ENCODE results near the gene SH3TC1. TPM values are rescaled to one million over a fixed set of nuclear protein-coding genes. Genes with fewer than 3 reads are reported as not detected.

Gene SH3TC1
- 2.4 and 10.3 TPM in 2 replicates for total RNA-seq

GRCh38 chr4:8198906-8199593 is at the start of gene SH3TC1:
SH3TC1 (plus strand) TSS chr4:8199290; CDS start chr4:8205195, 5,905 bp downstream.

DNA sequence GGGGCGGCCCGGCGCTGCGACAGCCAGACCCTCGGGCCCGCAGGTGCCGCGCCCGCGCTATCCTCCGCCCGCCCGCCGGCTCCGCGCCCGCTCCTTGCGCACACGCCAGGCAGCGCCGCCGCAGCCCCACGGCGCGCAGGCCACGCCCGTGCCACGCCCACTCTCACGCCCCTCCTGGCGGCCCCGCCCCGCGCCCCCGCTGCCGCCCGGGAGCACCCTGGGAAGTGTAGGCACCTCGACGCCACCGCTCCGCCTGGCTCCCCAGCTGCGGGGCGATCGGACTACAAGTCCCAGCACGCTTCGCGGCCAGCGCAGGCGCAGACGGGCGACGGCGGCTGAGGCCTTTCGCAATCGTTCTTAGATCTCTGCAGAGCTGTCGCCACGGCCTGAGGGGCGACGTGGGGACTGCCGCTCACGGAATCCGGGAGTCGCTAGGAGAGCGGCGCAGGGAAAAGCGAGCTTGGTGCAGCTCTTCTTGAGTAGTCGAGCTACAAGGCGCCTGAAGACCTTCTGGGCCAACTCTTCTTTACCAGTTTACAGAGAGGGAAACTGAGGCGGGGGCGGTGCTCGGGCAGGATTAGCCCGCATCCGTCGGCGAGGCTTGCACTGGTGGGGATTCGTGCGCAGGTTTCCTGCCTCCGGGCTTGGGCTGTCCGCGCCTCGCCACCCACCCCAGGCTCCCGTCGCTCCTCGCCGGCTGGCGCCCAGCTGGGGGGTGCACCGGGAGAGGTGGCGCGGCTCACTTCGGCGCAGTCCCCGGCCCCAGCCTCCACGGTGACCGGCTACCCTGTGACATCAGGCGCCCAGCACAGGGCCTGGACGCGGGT is 40.2 kb upstream of the SH3TC1 start, which contains the start of gene ABLIM2:
TSS of gene ABLIM2 (minus strand) at position 104 of the 827 bp plus-strand sequence. CDS start 124 bp downstream, outside the sequence.

DNA sequence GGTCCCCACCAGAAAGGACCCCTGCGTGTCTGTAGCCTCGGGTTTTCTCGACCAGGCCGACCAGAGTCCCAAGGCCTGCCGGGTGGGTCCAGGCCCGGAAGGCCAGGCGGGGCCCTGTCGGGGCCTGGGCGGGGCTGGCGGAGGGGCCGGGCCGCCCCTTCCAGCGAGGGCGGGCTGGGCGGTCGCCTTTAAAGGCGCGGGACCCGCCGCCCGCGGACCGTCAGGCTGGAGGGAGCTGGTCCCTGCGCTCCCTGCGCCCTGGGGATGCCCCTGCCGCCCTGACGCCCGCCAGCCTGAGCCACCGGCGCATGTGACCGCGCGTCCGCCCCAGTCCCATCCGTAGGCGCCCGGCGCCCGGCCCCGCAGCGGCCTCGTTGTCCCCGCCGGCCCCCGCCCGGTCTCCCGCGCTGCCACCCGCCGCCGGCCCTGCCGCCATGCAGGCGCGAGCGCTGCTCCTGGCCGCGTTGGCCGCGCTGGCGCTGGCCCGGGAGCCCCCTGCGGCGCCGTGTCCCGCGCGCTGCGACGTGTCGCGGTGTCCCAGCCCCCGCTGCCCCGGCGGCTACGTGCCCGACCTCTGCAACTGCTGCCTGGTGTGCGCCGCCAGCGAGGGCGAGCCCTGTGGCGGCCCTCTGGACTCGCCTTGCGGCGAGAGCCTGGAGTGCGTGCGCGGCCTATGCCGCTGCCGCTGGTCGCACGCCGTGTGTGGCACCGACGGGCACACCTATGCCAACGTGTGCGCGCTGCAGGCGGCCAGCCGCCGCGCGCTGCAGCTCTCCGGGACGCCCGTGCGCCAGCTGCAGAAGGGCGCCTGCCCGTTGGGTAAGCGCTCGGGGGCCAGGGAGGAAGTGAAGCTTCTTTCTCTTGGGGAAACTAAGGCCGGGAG is 70.7 kb downstream of the SH3TC1 start, which contains the start of gene HTRA3:
TSS of gene HTRA3 (plus strand) at position 220 of the 883 bp plus-strand sequence. CDS start at position 435, 215 bp downstream.

Other genes with a start within 250 kb of the SH3TC1 start
- under 0.01 TPM in 1 of 2 replicates, not detected in the other for gene ABLIM2, start 40.5 kb upstream of the SH3TC1 start, total RNA-seq
- gene HTRA3, start 70.5 kb downstream of the SH3TC1 start, total RNA-seq: 7.1 and 56.8 TPM in 2 replicates
- gene ACOX3, start 241.4 kb downstream of the SH3TC1 start, total RNA-seq: 37.8 and 42.0 TPM in 2 replicates
- gene TRMT44, start 241.5 kb downstream of the SH3TC1 start, total RNA-seq: 17.3 and 20.6 TPM in 2 replicates

Data from placental epithelial cell (primary cell).